Esophagus muscularis mucosa (tissue), 4 donors: Measurements from ENCODE around the gene COLEC12.

Experiments
- EP300 ChIP-seq: sonication (generic); formaldehyde crosslinking; IDR thresholded peaks from one replicate; pipeline ENCODE4 v1.6.1; 2017; ENCODE audit warnings: antibody characterized with exemption
- POLR2A ChIP-seq: fragments of 450-650 bp; IDR thresholded peaks from one replicate; pipeline ENCODE4 v1.6.1; 2017; ENCODE audit warnings: antibody characterized with exemption, moderate library complexity, mild to moderate bottlenecking, low read depth
- POLR2AphosphoS5 ChIP-seq, 2 donors: sonication (generic); formaldehyde crosslinking; IDR thresholded peaks; one replicate each; pipeline ENCODE4 v1.6.1; 2017; ENCODE audit warnings: antibody characterized with exemption in 2 of 2
- TF ChIP-seq, protein P1 (sequence below), 3 experiments: fragments of 200-600 bp in 2 of 3; fragments of 450-650 bp in 1 of 3; sonication (generic) in 2 of 3; IDR thresholded peaks; one replicate each; pipeline ENCODE4 v1.5.1; 2017 to 2019; ENCODE audit warnings: antibody characterized with exemption in 3 of 3, mild to moderate bottlenecking in 2 of 3, moderate library complexity in 1 of 3

DNA sequence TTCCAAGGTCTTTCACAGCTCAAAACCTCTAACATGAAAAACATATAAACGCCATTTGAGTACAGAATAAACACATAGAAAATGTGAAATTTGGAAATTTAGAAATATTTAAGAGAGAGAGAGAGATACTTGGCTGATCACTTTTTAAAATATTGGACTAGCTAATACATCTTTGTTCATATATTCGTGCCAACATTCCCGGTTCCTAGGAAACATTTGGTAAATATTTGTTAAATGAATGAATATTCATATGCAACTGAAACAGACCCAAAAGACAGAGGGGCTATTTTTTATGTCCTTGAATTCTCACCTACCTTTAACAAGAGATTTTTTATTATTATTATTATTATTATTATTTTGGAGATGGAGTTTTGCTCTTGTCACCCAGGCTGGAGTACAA lies 8.3 kb upstream of the COLEC12 start:
- no peak for TF ChIP-seq POLR2A
- no peak for TF ChIP-seq POLR2AphosphoS5 (IDR thresholded peaks at IDR 0.05)
- TF ChIP-seq, protein P1, sequence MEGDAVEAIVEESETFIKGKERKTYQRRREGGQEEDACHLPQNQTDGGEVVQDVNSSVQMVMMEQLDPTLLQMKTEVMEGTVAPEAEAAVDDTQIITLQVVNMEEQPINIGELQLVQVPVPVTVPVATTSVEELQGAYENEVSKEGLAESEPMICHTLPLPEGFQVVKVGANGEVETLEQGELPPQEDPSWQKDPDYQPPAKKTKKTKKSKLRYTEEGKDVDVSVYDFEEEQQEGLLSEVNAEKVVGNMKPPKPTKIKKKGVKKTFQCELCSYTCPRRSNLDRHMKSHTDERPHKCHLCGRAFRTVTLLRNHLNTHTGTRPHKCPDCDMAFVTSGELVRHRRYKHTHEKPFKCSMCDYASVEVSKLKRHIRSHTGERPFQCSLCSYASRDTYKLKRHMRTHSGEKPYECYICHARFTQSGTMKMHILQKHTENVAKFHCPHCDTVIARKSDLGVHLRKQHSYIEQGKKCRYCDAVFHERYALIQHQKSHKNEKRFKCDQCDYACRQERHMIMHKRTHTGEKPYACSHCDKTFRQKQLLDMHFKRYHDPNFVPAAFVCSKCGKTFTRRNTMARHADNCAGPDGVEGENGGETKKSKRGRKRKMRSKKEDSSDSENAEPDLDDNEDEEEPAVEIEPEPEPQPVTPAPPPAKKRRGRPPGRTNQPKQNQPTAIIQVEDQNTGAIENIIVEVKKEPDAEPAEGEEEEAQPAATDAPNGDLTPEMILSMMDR (IDR thresholded peaks at IDR 0.05): no peak
- TF ChIP-seq EP300: no peak
